NCI-H187 treated with DMSO at 0.1 percent for 48 hours (cell line): ENCODE data around the gene MARCHF5.
"Not testable (repeated sequence)": the region's sequence is repeated elsewhere in the genome, so short reads cannot be mapped to it uniquely, and the experiment has no call there.

ENCODE experiments used
- DNase-seq: peaks from one replicate; lab custom pipeline; 2025; lab: John Stamatoyannopoulos, UW

MARCHF5 gene

GRCh38 chr10:92387289-92387940 lies 96.4 kb downstream of the MARCHF5 start:
- DNase-seq = no peak

DNA sequence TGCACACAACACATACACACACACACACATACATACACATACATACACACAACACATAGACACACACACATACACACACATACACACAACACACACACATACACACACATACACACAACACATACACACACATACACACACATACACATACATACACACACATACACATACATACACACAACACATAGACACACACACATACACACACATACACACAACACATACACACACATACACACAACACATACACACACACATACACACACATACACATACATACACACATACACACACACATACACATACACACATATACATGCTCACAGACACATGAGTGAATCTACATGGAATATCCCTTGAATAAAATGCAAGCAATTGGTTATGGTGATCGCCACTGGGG lies 102.2 kb downstream of the MARCHF5 start:
- not testable (repeated sequence) for DNase-seq

DNA sequence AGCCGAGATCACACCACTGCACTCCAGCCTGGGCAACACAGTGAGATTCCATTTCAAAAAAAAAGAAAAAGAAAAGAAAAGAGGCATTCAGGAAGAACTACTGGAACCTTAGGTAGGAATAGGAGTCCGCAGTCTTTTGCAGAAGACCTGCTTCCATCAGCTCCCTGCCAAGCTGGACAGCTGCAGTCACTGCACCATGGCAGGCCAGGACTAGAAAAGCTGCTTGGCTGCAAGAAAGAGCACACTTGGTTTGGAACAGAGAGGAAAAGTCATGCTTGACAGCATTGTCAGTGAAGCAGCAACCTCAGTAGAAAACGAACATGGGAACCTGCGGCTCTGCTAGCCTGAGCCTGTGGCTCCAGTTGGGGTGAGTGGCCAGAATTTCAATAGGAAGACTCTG lies 104.3 kb downstream of the MARCHF5 start:
- no peak for DNase-seq

- DNase-seq = not testable (repeated sequence)
These were observed 111.3 kb downstream of the MARCHF5 start for GRCh38 chr10:92402234-92402633.
